ENCODE results near the gene ARHGAP12. TPM values are rescaled to one million over a fixed set of nuclear protein-coding genes. Genes with fewer than 3 reads are reported as not detected.

Gene ARHGAP12
- total RNA-seq, 2 donors from 2014 or later, result 26.3 to 37.2 TPM

- H3K36me3 ChIP-seq, result no peaks in the 10 kb centered on the region
- ATAC-seq (ENCODE audit: insufficient number of reproducible peaks, low FRiP score, low read depth) (no peak), DNase-seq (ENCODE audit: low spot score) (no peak)
- no peak overlapping the region for H3K4me3 ChIP-seq
- peaks cover 13 to 22% of the 10 kb centered on the region in 2 donors for H3K4me1 ChIP-seq (ENCODE audit: control insufficient read depth in 1 of 2, low read depth in 2 of 2)
- no peaks in the 10 kb centered on the region for H3K27me3 ChIP-seq (replicated peaks; ENCODE audit: insufficient read depth)
- peak overlapping the region in 1 of 2 donors; percentile 2 for H3K27ac ChIP-seq
- no peaks in the 10 kb centered on the region for H3K9me3 ChIP-seq
- no peak for TF ChIP-seq CTCF (IDR thresholded peaks at IDR 0.05)
Observed at GRCh38 chr10:31822150-31822549, 106.5 kb downstream of the ARHGAP12 start.

GRCh38 chr10:31820778-31821369 lies 107.8 kb downstream of the ARHGAP12 start:
- DNase-seq (ENCODE audit: low spot score), result no peak
- ATAC-seq (ENCODE audit: insufficient number of reproducible peaks, low FRiP score, low read depth), result no peak
- no peak for TF ChIP-seq CTCF (IDR thresholded peaks at IDR 0.05)
- no peaks in the 10 kb centered on the region for H3K9me3 ChIP-seq
- H3K27ac ChIP-seq, result no peak overlapping the region
- H3K36me3 ChIP-seq, result no peaks in the 10 kb centered on the region
- peaks cover 23 to 34% of the 10 kb centered on the region in 2 donors for H3K4me1 ChIP-seq (ENCODE audit: control insufficient read depth in 1 of 2, low read depth in 2 of 2)
- no peak overlapping the region for H3K4me3 ChIP-seq
- no peaks in the 10 kb centered on the region for H3K27me3 ChIP-seq (replicated peaks; ENCODE audit: insufficient read depth)

GRCh38 chr10:31820096-31820495 lies 108.5 kb downstream of the ARHGAP12 start:
- peaks cover 25 to 34% of the 10 kb centered on the region in 2 donors for H3K4me1 ChIP-seq (ENCODE audit: control insufficient read depth in 1 of 2, low read depth in 2 of 2)
- ATAC-seq (ENCODE audit: insufficient number of reproducible peaks, low FRiP score, low read depth) (no peak), DNase-seq (ENCODE audit: low spot score) (no peak)
- H3K27me3 ChIP-seq (replicated peaks; ENCODE audit: insufficient read depth), result no peaks in the 10 kb centered on the region
- no peaks in the 10 kb centered on the region for H3K36me3 ChIP-seq
- peak overlapping the region; percentile 43 to 65 for H3K27ac ChIP-seq
- H3K9me3 ChIP-seq, result no peaks in the 10 kb centered on the region
- no peak for TF ChIP-seq CTCF (IDR thresholded peaks at IDR 0.05)
- H3K4me3 ChIP-seq, result no peak overlapping the region

GRCh38 chr10:31819391-31819820 lies 109.2 kb downstream of the ARHGAP12 start:
- H3K4me3 ChIP-seq, result no peak overlapping the region
- no peaks in the 10 kb centered on the region for H3K36me3 ChIP-seq
- ATAC-seq (ENCODE audit: insufficient number of reproducible peaks, low FRiP score, low read depth) (peak; percentile 47), DNase-seq (ENCODE audit: low spot score) (peak; percentile 6)
- H3K27ac ChIP-seq, result peak overlapping the region; percentile 43 to 65
- no peaks in the 10 kb centered on the region for H3K9me3 ChIP-seq
- H3K27me3 ChIP-seq (replicated peaks; ENCODE audit: insufficient read depth), result no peaks in the 10 kb centered on the region
- no peak for TF ChIP-seq CTCF (IDR thresholded peaks at IDR 0.05)
- peaks cover 25 to 34% of the 10 kb centered on the region in 2 donors for H3K4me1 ChIP-seq (ENCODE audit: control insufficient read depth in 1 of 2, low read depth in 2 of 2)

- Histone ChIP-seq H3K27ac (peak overlapping the region in 1 of 2 donors; percentile 56), H3K9me3 (no peaks in the 10 kb centered on the region), H3K4me3 (no peak overlapping the region), H3K4me1 (ENCODE audit: control insufficient read depth in 1 of 2, low read depth in 2 of 2) (peaks cover 25% of the 10 kb centered on the region in 2 donors), H3K27me3 (replicated peaks; ENCODE audit: insufficient read depth) (no peaks in the 10 kb centered on the region), H3K36me3 (peaks cover 3% of the 10 kb centered on the region)
- DNase-seq (ENCODE audit: low spot score) (no peak), ATAC-seq (ENCODE audit: insufficient number of reproducible peaks, low FRiP score, low read depth) (peak; percentile 24)
- TF ChIP-seq CTCF (IDR thresholded peaks at IDR 0.05), result no peak
Observed at GRCh38 chr10:31816318-31816717, 112.3 kb downstream of the ARHGAP12 start.
